HG02970 (cell line): ENCODE data around the gene NUP107.

Source experiments
- ATAC-seq: cut with Tn5 transposase; IDR thresholded peaks from one replicate; pipeline ENCODE4 v1.9.1; 2021; ENCODE audit warnings: mild to moderate bottlenecking, moderate library complexity, moderate number of reproducible peaks; ENCODE audit not compliant: unreplicated experiment, low FRiP score

Gene NUP107

DNA sequence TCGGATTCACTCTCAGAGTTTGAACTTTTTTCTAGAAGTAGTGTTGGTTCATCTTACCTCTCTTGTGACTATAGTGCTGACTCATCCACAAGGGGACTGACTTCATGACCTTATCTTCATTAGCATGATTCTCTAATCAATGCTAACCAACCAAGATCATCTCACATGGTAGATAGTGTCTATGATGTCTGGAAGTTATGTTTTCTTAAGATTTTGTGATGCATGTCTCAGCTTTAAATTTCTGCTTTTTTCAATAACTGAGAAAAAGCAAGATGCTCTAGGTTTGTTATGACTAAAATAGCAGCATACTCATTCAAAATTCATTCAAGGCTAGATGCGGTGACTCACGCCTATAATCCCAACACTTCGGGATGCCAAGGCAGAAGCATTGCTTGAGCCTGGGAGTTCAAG, 46.9 kb downstream of the NUP107 start:
- ATAC-seq: no peak

DNA sequence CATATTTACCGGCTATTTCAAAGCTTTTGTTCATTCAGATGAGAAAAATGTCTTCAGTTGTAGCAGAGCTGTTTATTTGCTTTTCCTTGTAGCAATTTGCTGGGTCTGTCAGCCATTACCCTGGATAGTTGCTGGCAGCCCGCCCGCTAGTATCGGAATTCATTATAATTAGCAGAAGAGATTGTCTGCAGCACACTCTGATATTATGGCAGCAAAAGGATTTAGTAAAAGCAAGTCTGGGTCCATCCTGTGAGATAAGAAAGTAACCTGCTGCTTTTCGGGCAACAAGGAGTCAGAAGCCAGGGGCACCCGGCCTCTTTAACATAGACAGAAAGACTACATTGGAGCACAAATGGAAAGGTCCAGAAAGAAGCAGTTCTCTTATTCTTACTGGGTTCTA, 53.1 kb downstream of the NUP107 start:
- no peak for ATAC-seq

DNA sequence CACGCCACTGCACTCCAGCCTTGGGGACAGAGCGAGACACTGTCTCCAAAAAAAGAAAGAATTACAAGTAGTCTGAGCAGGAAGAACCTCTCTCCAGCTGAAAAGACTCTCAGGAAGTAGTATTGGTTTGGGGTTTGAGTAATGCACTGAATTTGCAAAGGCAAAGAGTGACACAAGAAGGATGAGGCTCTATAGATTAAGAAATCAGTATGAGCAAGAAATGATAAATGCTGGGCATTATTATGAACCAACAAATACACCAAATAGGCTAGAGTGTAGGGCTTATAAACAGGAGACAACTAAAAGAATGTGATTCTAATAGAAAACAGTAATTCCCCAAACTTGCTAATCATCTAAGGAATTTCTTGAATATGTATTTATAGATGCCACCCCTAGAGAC, 56.6 kb downstream of the NUP107 start:
- no peak for ATAC-seq

GRCh38 chr12:68745376-68745903, 58.7 kb downstream of the NUP107 start:
- peak; percentile 10 for ATAC-seq

- peak; percentile 97 for ATAC-seq
Observed at GRCh38 chr12:68745904-68746571, 59.3 kb downstream of the NUP107 start, which contains the start of gene SLC35E3. Gene SLC35E3, plus strand, starts transcription at chr12:68746176. Its CDS starts 202 bp downstream, at chr12:68746378.

GRCh38 chr12:68746572-68747180, 59.9 kb downstream of the NUP107 start:
- peak; percentile 20 for ATAC-seq

DNA sequence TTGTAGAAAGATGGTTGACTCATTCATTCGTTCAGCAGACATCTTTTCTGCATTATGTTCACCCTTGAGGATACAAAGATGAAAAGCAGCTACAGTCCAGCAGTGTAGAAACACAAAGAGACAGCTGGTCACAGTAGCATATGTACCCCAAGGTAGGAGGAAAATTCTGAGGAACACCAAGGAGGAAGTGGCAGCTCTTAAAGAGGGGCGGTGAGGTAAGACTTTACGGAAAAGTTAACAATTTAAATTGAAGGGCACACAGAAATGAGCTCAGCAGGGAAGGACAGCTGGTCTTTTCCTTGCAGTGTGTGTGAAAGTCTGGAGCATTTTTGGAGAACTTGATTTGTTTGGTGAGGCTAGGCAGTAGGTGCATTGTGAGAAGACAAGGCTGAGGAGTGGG, 62.7 kb downstream of the NUP107 start:
- no peak for ATAC-seq

- ATAC-seq: no peak
Observed at GRCh38 chr12:68749861-68750260, 63.1 kb downstream of the NUP107 start.

GRCh38 chr12:68750506-68750905, 63.7 kb downstream of the NUP107 start:
- ATAC-seq: no peak

DNA sequence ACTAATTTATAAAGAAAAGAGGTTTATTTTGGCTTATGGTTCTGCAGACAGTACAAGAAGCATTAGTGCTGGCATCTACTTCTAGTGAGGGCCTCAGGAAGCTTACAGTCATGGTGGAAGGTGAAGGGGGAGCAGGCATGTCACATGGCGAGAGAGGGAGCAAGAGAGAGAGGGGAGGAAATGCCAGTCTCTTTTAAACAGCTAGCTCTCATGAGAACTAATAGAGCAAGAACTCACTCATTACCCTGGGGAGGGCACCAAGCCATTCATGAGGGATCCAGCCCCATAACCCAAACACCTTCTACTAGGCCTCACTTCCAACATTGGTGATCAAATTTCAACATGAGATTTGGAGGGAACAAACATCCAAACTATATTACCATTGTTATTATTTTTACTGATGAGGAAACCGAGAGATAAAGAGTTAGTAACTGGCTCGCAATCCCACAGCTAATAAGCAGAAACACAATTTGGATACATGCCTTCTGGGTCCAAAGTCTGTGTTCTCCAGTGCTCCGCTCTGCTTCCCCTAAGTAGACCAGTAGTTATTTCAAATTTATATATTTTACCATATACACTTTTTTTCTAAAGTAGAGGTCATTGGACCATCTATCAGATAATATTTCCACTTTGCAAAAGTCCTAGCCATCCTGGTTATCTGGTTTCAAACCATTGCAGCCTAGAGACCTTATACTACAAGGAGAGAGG, 68.9 kb downstream of the NUP107 start:
- ATAC-seq: no peak

GRCh38 chr12:68759852-68760251, 73.1 kb downstream of the NUP107 start:
- no peak for ATAC-seq

DNA sequence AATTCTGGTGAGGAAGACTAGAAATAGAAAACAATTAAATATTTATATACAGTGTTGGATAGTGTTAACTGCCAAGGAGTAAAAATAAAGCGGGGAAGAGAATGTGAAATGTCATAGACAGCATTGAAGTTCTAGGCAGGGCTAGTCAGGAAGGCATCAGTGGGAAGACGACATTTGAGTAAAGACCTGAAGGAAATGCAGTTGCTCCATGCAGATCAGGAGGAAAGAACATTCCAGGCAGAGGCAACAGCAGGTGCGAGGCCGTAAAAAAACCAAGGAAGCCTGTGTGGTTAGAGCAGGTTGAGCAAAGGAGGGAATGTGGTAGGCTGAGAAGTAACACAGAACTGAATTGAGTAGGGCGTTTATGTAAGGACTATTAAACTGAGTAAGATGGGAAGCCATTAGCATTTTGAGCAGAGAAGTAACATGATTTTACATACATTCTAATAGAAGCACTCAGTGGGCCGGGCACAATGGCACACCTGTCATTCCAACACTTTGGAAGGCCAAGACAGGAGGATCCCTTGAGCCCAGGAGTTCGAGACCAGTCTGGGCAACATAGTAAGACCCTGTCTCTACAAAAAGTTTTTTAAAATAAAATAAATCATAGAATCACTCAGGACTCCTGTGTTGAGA, 74.1 kb downstream of the NUP107 start:
- ATAC-seq: no peak

DNA sequence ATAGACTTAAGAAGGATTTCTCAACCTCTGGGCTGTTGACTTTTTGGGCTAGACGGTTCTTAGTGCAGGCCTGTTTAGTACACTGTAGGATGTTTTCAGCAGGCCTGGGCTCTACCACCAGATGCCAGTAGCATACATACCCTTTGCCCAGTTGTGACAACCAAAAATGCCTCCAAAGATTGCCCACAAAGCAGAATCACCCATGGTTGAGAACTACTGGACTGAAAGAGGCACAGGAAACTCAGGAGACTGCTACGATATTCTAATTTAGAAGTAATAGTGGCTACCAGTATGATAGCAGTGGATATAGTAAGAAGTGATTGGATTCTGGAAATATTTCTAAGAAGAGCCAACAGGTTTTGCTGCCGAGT, 74.6 kb downstream of the NUP107 start:
- ATAC-seq: no peak

DNA sequence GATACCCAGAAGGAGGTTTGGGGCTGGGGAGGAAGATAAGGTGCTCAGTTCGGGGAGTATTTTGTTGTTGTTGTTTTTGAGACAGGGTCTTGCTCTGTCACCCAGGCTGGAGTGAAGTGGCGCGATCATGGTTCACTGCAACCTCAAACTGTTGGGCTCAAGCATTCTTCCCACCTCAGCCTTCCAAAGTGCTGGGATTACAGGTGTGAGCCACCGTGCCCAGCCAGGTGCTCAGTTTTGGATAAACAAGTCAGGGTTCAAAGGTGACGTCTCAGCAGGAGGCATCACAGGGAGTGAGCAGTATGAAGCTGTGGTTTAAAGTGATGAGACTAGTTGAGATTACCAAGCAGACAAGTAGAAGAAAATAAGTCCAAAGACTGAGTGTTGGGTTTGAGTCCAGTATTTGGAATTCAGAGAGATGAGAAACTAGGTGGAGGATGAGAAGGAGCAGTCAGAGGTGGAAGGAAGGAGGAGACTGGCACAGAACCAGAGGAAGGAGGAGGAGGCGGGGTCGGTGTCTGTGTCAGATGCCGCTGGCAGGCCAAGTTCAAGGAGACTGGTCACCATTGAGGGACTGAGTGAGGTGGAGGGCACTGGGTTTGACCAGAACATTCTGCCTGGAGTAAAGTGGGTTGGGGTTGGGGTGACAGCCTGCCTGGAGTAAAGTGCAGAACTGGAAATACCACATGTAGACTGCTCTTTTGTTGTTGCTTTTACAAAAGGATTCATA, 75.3 kb downstream of the NUP107 start:
- ATAC-seq: no peak

DNA sequence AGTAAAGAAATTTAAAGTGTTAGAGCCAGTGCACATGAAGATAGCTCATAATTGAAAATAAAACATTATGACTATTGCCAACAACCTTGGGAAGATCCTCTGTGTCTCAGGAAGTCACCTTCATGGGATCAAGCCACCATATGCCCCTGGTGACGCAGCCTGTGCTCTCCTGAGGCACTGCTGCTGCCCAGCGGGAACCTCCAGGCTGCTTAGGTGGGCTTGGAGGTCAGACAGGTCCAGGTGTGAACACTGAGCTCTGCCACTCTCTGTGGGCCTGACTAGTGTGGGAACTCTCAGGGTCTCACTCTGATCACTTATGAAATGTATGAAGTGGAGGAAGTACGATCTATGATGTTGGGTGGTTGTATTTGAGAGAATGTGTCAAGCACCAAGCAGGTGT, 75.9 kb downstream of the NUP107 start:
- ATAC-seq: no peak

DNA sequence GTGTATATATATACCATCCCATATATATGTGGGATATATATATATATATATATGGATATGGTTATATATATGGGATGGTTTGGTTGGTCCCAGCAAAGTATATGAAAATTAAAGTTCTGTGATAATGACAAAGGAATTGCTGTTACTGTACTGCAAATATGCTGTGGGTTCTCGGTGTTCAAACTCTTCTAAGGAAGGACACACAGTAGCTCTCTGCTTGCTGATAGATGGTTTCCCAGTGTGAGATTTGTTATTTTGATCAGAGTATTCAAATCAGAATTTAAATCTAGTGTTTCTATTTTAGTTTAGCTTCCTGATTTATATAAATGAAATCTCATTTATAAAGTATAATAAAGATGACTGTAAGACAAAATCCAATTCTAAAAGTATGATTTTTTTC, 78.9 kb downstream of the NUP107 start:
- no peak for ATAC-seq

GRCh38 chr12:68766646-68767045, 79.9 kb downstream of the NUP107 start:
- no peak for ATAC-seq

- ATAC-seq: no peak
Observed at GRCh38 chr12:68767191-68767590, 80.4 kb downstream of the NUP107 start.

DNA sequence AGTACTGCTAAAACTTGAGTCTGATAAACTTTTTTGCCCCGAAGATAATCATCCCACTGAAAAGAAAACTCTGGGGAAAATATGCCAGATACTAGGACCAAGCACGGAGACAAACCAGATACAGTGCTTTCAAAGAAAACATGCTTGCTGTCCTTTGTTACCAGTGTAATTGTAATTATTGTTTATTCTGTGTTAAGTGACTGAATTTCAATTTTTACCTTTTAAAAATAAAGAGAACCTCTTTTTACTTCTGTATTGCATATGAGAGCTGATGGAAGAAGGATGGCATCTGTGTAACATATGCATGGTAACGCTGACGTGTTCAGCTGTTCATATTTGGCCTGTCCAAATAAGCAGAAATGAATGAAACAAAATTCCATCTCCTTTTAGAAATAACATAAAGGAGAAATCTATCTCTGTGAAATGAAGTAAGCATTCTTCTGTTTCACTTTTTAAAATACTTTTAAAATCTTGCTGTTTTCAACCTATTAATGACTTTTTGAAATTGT, 81.7 kb downstream of the NUP107 start:
- no peak for ATAC-seq

- ATAC-seq: no peak
Observed at GRCh38 chr12:68769941-68770340, 83.2 kb downstream of the NUP107 start.
